ENCODE measurements around the gene C1orf105.

DNA sequence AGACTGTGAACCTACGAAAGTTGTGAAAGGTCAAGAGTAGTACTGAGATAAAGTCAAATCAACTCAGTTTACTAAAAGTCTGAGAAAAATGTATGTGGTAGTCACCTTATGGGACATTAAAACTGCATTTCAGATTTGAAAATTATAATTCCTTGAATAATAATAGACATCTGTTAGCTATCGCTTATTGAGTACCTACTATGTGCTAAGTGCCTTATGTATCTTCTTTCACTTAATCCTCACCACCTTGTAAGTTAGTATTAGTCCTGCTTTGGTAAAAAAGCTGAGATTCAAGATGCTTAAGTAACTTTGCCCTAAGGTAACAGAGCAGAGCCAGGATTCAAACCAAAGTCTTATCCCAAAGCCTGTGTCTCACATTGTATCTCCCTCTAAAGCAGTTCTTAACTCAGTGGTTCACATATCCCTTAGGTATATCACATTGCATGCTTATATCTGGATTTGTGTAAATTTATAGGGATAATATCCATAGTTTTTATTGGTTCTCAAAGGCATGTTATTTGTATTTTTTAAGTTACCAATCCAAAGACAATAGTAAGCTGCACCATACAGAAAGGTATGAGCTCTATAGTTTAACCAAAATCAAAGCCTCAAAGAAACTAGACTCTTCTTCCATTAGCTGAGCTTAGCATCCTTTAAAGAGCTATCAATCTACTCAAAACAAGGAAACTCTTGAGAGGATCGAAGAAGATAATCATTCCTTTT, 22.5 kb downstream of the C1orf105 start:
- TF ChIP-seq, protein P1, sequence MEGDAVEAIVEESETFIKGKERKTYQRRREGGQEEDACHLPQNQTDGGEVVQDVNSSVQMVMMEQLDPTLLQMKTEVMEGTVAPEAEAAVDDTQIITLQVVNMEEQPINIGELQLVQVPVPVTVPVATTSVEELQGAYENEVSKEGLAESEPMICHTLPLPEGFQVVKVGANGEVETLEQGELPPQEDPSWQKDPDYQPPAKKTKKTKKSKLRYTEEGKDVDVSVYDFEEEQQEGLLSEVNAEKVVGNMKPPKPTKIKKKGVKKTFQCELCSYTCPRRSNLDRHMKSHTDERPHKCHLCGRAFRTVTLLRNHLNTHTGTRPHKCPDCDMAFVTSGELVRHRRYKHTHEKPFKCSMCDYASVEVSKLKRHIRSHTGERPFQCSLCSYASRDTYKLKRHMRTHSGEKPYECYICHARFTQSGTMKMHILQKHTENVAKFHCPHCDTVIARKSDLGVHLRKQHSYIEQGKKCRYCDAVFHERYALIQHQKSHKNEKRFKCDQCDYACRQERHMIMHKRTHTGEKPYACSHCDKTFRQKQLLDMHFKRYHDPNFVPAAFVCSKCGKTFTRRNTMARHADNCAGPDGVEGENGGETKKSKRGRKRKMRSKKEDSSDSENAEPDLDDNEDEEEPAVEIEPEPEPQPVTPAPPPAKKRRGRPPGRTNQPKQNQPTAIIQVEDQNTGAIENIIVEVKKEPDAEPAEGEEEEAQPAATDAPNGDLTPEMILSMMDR (IDR thresholded peaks at IDR 0.05 in 8 of 11, conservative IDR thresholded peaks at IDR 0.05 in 3 of 11), result no peak
- TF ChIP-seq POLR2AphosphoS5 (IDR thresholded peaks at IDR 0.05) (no peak), POLR2A (IDR thresholded peaks at IDR 0.05) (no peak)

All from spleen (tissue), 7 donors.